H1 (cell line): Measurements from ENCODE around the gene MRPS17. TPM values are rescaled to one million over a fixed set of nuclear protein-coding genes. Genes with fewer than 3 reads are reported as not detected.

Source experiments
- CTCF ChIA-PET: fragments of 300-600 bp; sonication (Branson Sonifier 250); formaldehyde crosslinking; loops from one replicate; lab custom pipeline; 2021; ENCODE audit not compliant: partially characterized antibody; lab: Charles Lee
- POLR2A ChIA-PET: fragments of 300-600 bp; sonication (Branson Sonifier 250); formaldehyde crosslinking; loops from one replicate; lab custom pipeline; 2021; ENCODE audit warnings: inconsistent platforms; ENCODE audit not compliant: partially characterized antibody; lab: Charles Lee
- DNase-seq, 2 experiments: peaks; one replicate each; pipeline versions ENCODE4 v3.0.0 to v3.0.0-alpha.2; 2010 to 2022; ENCODE audit warnings: low spot score in 2 of 2, low read depth in 1 of 2, mixed read lengths in 1 of 2
- FAIRE-seq: peaks from 2 replicates; lab custom pipeline; 2011; peaks lifted over from hg19 to GRCh38; lab: Jason Lieb, UNC
- H2AFZ ChIP-seq: 2 replicates; pipeline ENCODE4 v1.8.1; 2012; ENCODE audit warnings: low read length, inconsistent platforms
- H2AK5ac ChIP-seq: 2 replicates; pipeline ENCODE4 v1.6.1; 2013; ENCODE audit warnings: low read depth, low read length
- H2BK120ac ChIP-seq: replicated peaks from 2 replicates; pipeline ENCODE3; 2013; ENCODE audit warnings: low read depth, low read length, inconsistent platforms
- H2BK12ac ChIP-seq: 2 replicates; pipeline ENCODE4 v1.6.1; 2013; ENCODE audit warnings: low read depth, low read length
- H2BK15ac ChIP-seq: 2 replicates; pipeline ENCODE4 v1.6.1; 2013; ENCODE audit warnings: low read length
- H2BK20ac ChIP-seq: 2 replicates; pipeline ENCODE4 v1.6.1; 2013; ENCODE audit warnings: low read length
- H2BK5ac ChIP-seq: 2 replicates; pipeline ENCODE4 v1.6.1; 2013; ENCODE audit warnings: low read depth, low read length
- H3K14ac ChIP-seq: 2 replicates; pipeline ENCODE4 v1.6.1; 2013; ENCODE audit warnings: inconsistent platforms; ENCODE audit not compliant: insufficient read length
- H3K18ac ChIP-seq: 2 replicates; pipeline ENCODE4 v1.6.1; 2013; ENCODE audit warnings: low read length; ENCODE audit errors: extremely low read depth
- H3K23ac ChIP-seq: 2 replicates; pipeline ENCODE4 v1.6.1; 2013; ENCODE audit warnings: inconsistent platforms; ENCODE audit not compliant: insufficient read length
- H3K23me2 ChIP-seq: 2 replicates; pipeline ENCODE4 v1.6.1; 2013; ENCODE audit warnings: low read depth, low read length
- H3K27ac ChIP-seq: 2 replicates; pipeline ENCODE4 v1.6.1; 2011; ENCODE audit warnings: low read depth, low read length, inconsistent platforms
- H3K27me3 ChIP-seq, 4 experiments: replicated peaks in 1 of 4; 1 replicate in 1 of 4; 2 replicates in 3 of 4; pipeline versions ENCODE4 v1.6.1 to v1.8.1; 2011 to 2013; ENCODE audit warnings: low read length in 3 of 4, mild to moderate bottlenecking in 3 of 4, inconsistent platforms in 2 of 4, mixed read lengths in 2 of 4, moderate library complexity in 1 of 4; ENCODE audit not compliant: control insufficient read depth in 3 of 4, insufficient read depth in 3 of 4; ENCODE audit errors: extremely low read depth in 1 of 4
- H3K36me3 ChIP-seq, 4 experiments: 2 replicates each; pipeline versions ENCODE4 v1.6.1 to v1.8.1; 2011 to 2013; ENCODE audit warnings: mild to moderate bottlenecking in 4 of 4, low read length in 3 of 4, moderate library complexity in 2 of 4, control low read depth in 1 of 4, inconsistent platforms in 1 of 4; ENCODE audit not compliant: insufficient read depth in 4 of 4, control insufficient read depth in 2 of 4
- H3K4ac ChIP-seq: replicated peaks from 2 replicates; pipeline ENCODE3; 2013; ENCODE audit warnings: low read length, low read depth, mixed read lengths, inconsistent platforms; ENCODE audit not compliant: insufficient read length
- H3K4me1 ChIP-seq, 4 experiments: replicated peaks in 1 of 4; 1 replicate in 1 of 4; 2 replicates in 3 of 4; pipeline versions ENCODE4 v1.6.1 to v1.8.1; 2011 to 2013; ENCODE audit warnings: low read length in 3 of 4, inconsistent platforms in 2 of 4, mixed read lengths in 1 of 4; ENCODE audit not compliant: insufficient read depth in 4 of 4, control insufficient read depth in 3 of 4
- H3K4me2 ChIP-seq, 2 experiments: 2 replicates each; pipeline versions ENCODE4 v1.6.1 to v1.8.1; 2011 to 2013; ENCODE audit warnings: low read depth in 2 of 2, low read length in 2 of 2, control low read depth in 1 of 2, inconsistent platforms in 1 of 2, mild to moderate bottlenecking in 1 of 2; ENCODE audit not compliant: insufficient read depth in 1 of 2
- H3K4me3 ChIP-seq, 4 experiments: fragments of 200-600, 300-600 bp in 1 of 4; sonication (generic), shearing (Covaris generic), sonication (Bioruptor Twin) in 1 of 4; 2 replicates each; pipeline versions ENCODE4 v1.5.1 to v1.8.1; 2011 to 2016; ENCODE audit warnings: low read length in 4 of 4, low read depth in 3 of 4, control low read depth in 2 of 4, inconsistent platforms in 2 of 4, mild to moderate bottlenecking in 2 of 4, mixed read lengths in 1 of 4, moderate library complexity in 1 of 4; ENCODE audit not compliant: insufficient read depth in 2 of 4; ENCODE audit errors: extremely low read depth in 1 of 4
- H3K56ac ChIP-seq: replicated peaks from 2 replicates; pipeline ENCODE3; 2013; ENCODE audit warnings: low read depth, mild to moderate bottlenecking, mixed read lengths, low read length, inconsistent platforms; ENCODE audit not compliant: insufficient read length
- H3K79me1 ChIP-seq: 2 replicates; pipeline ENCODE4 v1.6.1; 2013; ENCODE audit warnings: low read depth, low read length, control low read depth
- H3K79me2 ChIP-seq, 2 experiments: 2 replicates each; pipeline versions ENCODE4 v1.6.1 to v1.8.1; 2012 to 2013; ENCODE audit warnings: low read length in 2 of 2, mild to moderate bottlenecking in 2 of 2, inconsistent platforms in 1 of 2; ENCODE audit not compliant: insufficient read depth in 2 of 2, control insufficient read depth in 1 of 2
- H3K9ac ChIP-seq, 4 experiments: replicated peaks in 1 of 4; 1 replicate in 1 of 4; 2 replicates in 3 of 4; pipeline versions ENCODE4 v1.6.1 to v1.8.1; 2011 to 2013; ENCODE audit warnings: low read depth in 3 of 4, low read length in 3 of 4, control low read depth in 2 of 4, mild to moderate bottlenecking in 2 of 4, moderate library complexity in 2 of 4, inconsistent platforms in 1 of 4; ENCODE audit errors: extremely low read depth in 1 of 4
- H3K9me3 ChIP-seq, 2 experiments: 2 replicates each; pipeline versions ENCODE4 v1.6.1 to v1.8.1; 2012 to 2013; ENCODE audit warnings: mild to moderate bottlenecking in 2 of 2, moderate library complexity in 2 of 2, control low read depth in 1 of 2, inconsistent platforms in 1 of 2, low read depth in 1 of 2, low read length in 1 of 2, mixed read lengths in 1 of 2; ENCODE audit not compliant: insufficient read depth in 2 of 2
- H4K20me1 ChIP-seq, 2 experiments: replicated peaks in 1 of 2; 2 replicates each; pipeline versions ENCODE3 to v1.8.1; 2011 to 2013; ENCODE audit warnings: inconsistent platforms in 2 of 2, low read length in 2 of 2, mild to moderate bottlenecking in 1 of 2; ENCODE audit not compliant: insufficient read depth in 2 of 2, control insufficient read depth in 1 of 2
- H4K5ac ChIP-seq: 2 replicates; pipeline ENCODE4 v1.6.1; 2013; ENCODE audit warnings: low read length, low read depth, mixed read lengths, inconsistent platforms; ENCODE audit not compliant: insufficient read length
- H4K8ac ChIP-seq: 2 replicates; pipeline ENCODE4 v1.8.0; 2013; ENCODE audit warnings: mild to moderate bottlenecking, moderate library complexity, low read length, inconsistent platforms; ENCODE audit not compliant: insufficient read depth; ENCODE audit errors: extremely low read depth
- H4K91ac ChIP-seq: replicated peaks from 2 replicates; pipeline ENCODE3; 2013; ENCODE audit warnings: low read length, mixed read lengths, inconsistent platforms; ENCODE audit not compliant: insufficient read length
- BACH1 ChIP-seq: IDR thresholded peaks from 2 replicates; pipeline ENCODE4 v1.6.1; 2012; ENCODE audit warnings: low read length, improper control_type of control experiment
- POLR2A ChIP-seq, 2 experiments: IDR thresholded peaks; 1 replicate in 1 of 2; 2 replicates in 1 of 2; pipeline ENCODE4 v1.6.1; 2011; ENCODE audit warnings: low read depth in 2 of 2, low read length in 2 of 2, mild to moderate bottlenecking in 2 of 2; ENCODE audit errors: control extremely low read depth in 1 of 2
- RNF2 ChIP-seq: fragments of 200-900, 300-1000 bp; sonication (generic); IDR thresholded peaks from 2 replicates; pipeline ENCODE4 v1.7.1; 2016; ENCODE audit warnings: borderline replicate concordance, low read depth, mild to moderate bottlenecking, antibody characterized with exemption, low read length; ENCODE audit not compliant: poor library complexity, severe bottlenecking; ENCODE audit errors: missing control alignments
- WGBS, 2 experiments: shearing (Covaris generic) in 1 of 2; methylation state at CpG; one replicate each; pipeline versions ENCODE4 v1.1.6 to v1.1.7; 2013 to 2015; ENCODE audit warnings: low lambda C conversion rate in 2 of 2, mixed read lengths in 2 of 2, inconsistent platforms in 1 of 2, low coverage in 1 of 2, missing lambda C conversion rate in 1 of 2; ENCODE audit not compliant: insufficient replicate concordance in 2 of 2, insufficient coverage in 1 of 2, insufficient read length in 1 of 2; ENCODE audit errors: extremely low coverage in 1 of 2, missing lambda C conversion rate in 1 of 2; 5-methylcytosine and 5-hydroxymethylcytosine counted together
- polyA plus RNA-seq, 7 experiments: library from polyadenylated mRNA; depleted of rRNA in 3 of 7; stranded (reverse) in 5 of 7; unstranded in 2 of 7; fragments of >200 nt in 5 of 7; fragments of 200-250 nt in 2 of 7; gene quantifications; 1 replicate in 5 of 7; 2 replicates in 1 of 7; 4 replicates in 1 of 7; pipeline versions ENCODE4 v1.2.1 to v1.2.3, GENCODE V29; 2011 to 2013; ENCODE audit warnings: missing spikeins in 2 of 7, mixed read lengths in 2 of 7
- total RNA-seq: library from RNA; stranded (reverse); fragmentation: NEBNext Ultra II Directional; extraction: Animal tissue kit (Norgen Biotek cat#: 25700); gene quantifications from 2 replicates; pipeline ENCODE4 v1.2.1, GENCODE V29; 2021

MRPS17 gene
- total and polyA plus RNA-seq, 2 of the 8 experiments (the other 6 are each of a cell fraction or from before 2014, with no cell fraction given), result 15.8 to 27.3 TPM

GRCh38 chr7:56003749-56004148, 52.1 kb downstream of the MRPS17 start:
- Histone ChIP-seq H2BK120ac (no peak overlapping the region), H2BK5ac (no peak overlapping the region), H3K9ac (no peak overlapping the region), H3K79me2 (no peaks in the 10 kb centered on the region), H2BK12ac (no peak overlapping the region), H4K5ac (no peak overlapping the region), H3K23me2 (no peaks in the 10 kb centered on the region), H3K18ac (no peak overlapping the region), H3K27me3 (no peaks in the 10 kb centered on the region; a peak in 1 of 7 replicates), H4K20me1 (no peaks in the 10 kb centered on the region), H3K4me2 (no peak overlapping the region), H3K27ac (no peak overlapping the region), H3K36me3 (peaks cover 0 to 3% (median under 1%) of the 10 kb centered on the region in 4 experiments; a peak in 1 of 8 replicates), H3K23ac (no peak overlapping the region), H3K14ac (no peak overlapping the region), H4K8ac (no peak overlapping the region), H2AK5ac (no peak overlapping the region), H3K4me1 (no peaks in the 10 kb centered on the region), H2AFZ (no peak overlapping the region), H2BK15ac (no peak overlapping the region), H2BK20ac (no peak overlapping the region), H3K56ac (no peak overlapping the region), H4K91ac (no peak overlapping the region), H3K4ac (no peak overlapping the region), H3K4me3 (no peak overlapping the region), H3K9me3 (no peaks in the 10 kb centered on the region), H3K79me1 (no peaks in the 10 kb centered on the region)
- 93% methylated on average over 4 of the region's 4 CpGs; no CpG with 5 or more reads in 1 of the 2 experiments for WGBS, 2 experiments
- FAIRE-seq (no peak), DNase-seq (no peak)
- TF ChIP-seq RNF2, result no peak
- no peak for TF ChIP-seq BACH1
- TF ChIP-seq POLR2A (IDR thresholded peaks at IDR 0.05; ENCODE audit: control extremely low read depth in 1 of 2, low read depth in 2 of 2, low read length in 2 of 2), result no peak
- ChIA-PET CTCF (interaction anchor here (0.7 to 2.8 kb wide), 6 partner anchors 10 to 74 kb away, joined by 3 to 15 read pairs (median 4); no protein-coding TSS in a partner anchor), POLR2A (interaction anchor here (0.7 to 40.8 kb wide), 3 partner anchors 24 to 420 kb away, joined by 3 to 869 read pairs (median 3); partner anchors contain the start of genes CCT6A, PSPH and SUMF2)

Other genes with a start within 250 kb of the MRPS17 start
- gene SEPTIN14, start 89.1 kb upstream of the MRPS17 start, total RNA-seq, result not detected in 2 replicates
- gene SEPTIN14, start 89.1 kb upstream of the MRPS17 start, polyA plus RNA-seq (2011; rRNA removed), result not detected in 2 replicates
- 2.6 and 3.0 TPM in 2 replicates for gene ZNF713, start 64.4 kb upstream of the MRPS17 start, total RNA-seq
- gene ZNF713, start 64.4 kb upstream of the MRPS17 start, polyA plus RNA-seq (2011; rRNA removed), result 1.3 TPM in 2 replicates
- gene NIPSNAP2, start 12.7 kb downstream of the MRPS17 start, total RNA-seq, result 38.6 and 45.2 TPM in 2 replicates
- 15.4 and 31.1 TPM in 2 replicates for gene NIPSNAP2, start 12.7 kb downstream of the MRPS17 start, polyA plus RNA-seq (2011; rRNA removed)
- 56.3 and 64.8 TPM in 2 replicates for gene PSPH, start 99.6 kb downstream of the MRPS17 start, total RNA-seq
- 31.0 and 39.7 TPM in 2 replicates for gene PSPH, start 99.6 kb downstream of the MRPS17 start, polyA plus RNA-seq (2011; rRNA removed)
- 260 and 272 TPM in 2 replicates for gene CCT6A, start 99.9 kb downstream of the MRPS17 start, total RNA-seq
- 124 and 201 TPM in 2 replicates for gene CCT6A, start 99.9 kb downstream of the MRPS17 start, polyA plus RNA-seq (2011; rRNA removed)
- 59.2 and 61.9 TPM in 2 replicates for gene SUMF2, start 112.4 kb downstream of the MRPS17 start, total RNA-seq
- gene SUMF2, start 112.4 kb downstream of the MRPS17 start, polyA plus RNA-seq (2011; rRNA removed), result 39.8 and 55.9 TPM in 2 replicates
- 0.61 TPM in 1 of 2 replicates, not detected in the other for gene PHKG1, start 141.1 kb downstream of the MRPS17 start, total RNA-seq
- 0.03 and 0.14 TPM in 2 replicates for gene PHKG1, start 141.1 kb downstream of the MRPS17 start, polyA plus RNA-seq (2011; rRNA removed)
- 112 and 120 TPM in 2 replicates for gene CHCHD2, start 154.6 kb downstream of the MRPS17 start, total RNA-seq
- 238 and 300 TPM in 2 replicates for gene CHCHD2, start 154.6 kb downstream of the MRPS17 start, polyA plus RNA-seq (2011; rRNA removed)
- gene NUPR2, start 164.5 kb downstream of the MRPS17 start, total RNA-seq, result not detected in 2 replicates
- not detected in 2 replicates for gene NUPR2, start 164.5 kb downstream of the MRPS17 start, polyA plus RNA-seq (2011; rRNA removed)